HG03025 (cell line): ENCODE results near the gene BEST1.

Experiments
- ATAC-seq: cut with Tn5 transposase; IDR thresholded peaks from one replicate; pipeline ENCODE4 v1.9.1; 2021; ENCODE audit warnings: mild to moderate bottlenecking, moderate library complexity; ENCODE audit not compliant: unreplicated experiment, low FRiP score

The BEST1 gene

DNA sequence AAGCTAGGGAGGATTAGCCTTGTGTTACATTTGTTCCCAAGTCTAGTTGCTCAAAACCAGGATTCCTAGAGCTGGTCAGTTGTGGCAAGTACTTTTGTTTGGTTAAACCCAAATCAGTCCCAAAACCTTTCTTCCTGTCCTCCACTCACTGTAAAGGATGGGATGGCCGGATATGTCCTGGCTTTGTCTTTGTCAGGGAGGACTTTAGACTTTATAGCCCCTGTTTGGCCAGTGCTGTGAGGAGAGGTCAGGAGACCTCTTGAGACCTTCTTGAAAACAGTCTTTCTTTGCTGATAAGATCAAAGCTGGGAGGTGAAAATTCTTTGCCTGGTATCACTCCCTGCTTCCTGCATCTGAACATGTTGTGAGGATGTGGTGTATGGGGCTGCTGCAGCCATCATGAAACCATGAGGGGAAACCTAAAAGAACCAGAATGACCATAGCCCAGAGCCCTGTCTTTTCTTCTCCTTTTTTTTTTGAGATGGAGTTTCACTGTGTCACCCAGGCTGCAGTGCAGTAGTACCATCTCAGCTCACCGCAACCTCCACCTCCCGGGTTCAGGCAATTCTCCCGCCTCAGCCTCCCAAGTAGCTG is 60.9 kb downstream of the BEST1 start:
- ATAC-seq: no peak

DNA sequence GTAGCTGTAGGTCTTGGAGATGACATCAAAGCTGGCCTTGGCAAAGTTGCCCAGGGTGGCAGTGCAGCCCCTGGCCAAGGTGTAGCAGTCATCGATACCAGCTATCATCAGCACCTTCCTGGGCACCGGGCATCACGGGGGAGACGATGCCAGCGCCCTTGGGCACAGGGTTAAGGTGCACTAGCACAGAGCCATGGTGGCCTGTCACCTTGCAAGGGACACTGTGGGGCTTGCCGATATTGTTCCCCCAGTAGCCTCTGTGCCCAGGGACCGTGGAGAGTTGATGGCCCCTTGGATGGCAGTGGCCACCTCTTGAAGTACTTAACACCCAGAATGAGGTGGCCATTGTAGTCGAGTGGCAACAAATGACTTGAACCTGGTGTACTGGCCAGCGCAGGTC is 61.7 kb downstream of the BEST1 start:
- no peak for ATAC-seq

DNA sequence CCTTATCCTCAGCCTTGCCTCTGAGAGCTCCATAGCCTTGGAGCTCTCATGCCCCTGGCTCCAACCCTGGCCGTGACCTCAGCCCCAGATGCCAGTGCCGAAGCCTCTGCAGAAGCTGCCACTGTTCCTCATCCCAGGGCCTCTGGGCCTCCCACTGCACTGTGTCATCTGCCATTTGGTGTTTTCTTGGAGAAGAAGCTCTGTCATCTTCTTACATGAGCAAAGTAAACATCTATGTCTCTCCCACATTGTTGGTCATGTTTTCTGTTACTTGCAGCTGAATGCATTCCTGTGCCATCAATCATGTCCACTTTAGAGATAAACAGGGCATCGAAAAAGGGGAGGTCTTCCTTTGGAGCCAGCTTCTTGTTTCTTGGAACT is 62.3 kb downstream of the BEST1 start:
- ATAC-seq: no peak

DNA sequence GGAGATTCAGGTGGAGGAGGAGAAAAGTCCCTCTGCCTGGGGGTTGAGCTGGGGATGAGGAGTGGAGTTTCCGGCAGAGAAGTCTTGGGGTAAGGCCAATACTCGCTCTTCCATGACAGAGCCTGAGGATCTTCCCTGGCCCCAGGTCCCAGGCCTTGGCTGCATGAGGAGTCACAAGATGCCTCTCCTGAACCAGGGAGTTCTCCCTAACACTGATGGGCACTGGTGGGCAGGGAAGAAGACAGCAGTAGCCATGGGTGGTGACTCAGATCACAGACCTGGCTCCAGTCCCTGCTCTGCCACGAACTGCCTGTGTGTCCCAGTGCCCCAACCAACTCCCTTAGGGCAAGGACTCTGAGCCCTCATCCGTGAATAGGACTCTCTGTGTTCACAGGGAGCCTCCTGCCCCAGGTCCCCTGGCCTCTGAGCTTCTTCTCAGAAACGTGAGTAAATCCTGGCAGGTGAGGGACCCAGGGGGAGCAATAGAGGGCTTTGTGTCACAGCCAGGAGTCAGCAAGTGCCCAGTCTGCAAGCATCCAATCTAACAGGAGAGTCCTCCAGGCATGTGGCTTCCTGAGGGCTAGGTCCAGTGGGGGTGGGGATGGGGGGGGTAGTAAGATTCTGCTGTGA is 62.8 kb downstream of the BEST1 start:
- no peak for ATAC-seq
